Neural cell (in vitro differentiated cells): ENCODE data around the gene RPS13. TPM values are rescaled to one million over a fixed set of nuclear protein-coding genes. Genes with fewer than 3 reads are reported as not detected.
"Not testable (repeated sequence)": the region's sequence is repeated elsewhere in the genome, so short reads cannot be mapped to it uniquely, and the experiment has no call there.

Source experiments
- H2AFZ ChIP-seq: fragments of 200-600, 300-800 bp; sonication (generic), shearing (Covaris generic); 2 replicates; pipeline ENCODE4 v1.6.0; 2014; ENCODE audit warnings: low read depth, mild to moderate bottlenecking, antibody characterized with exemption, low read length, moderate library complexity
- H3F3A ChIP-seq: fragments of 200-600 bp; shearing (Covaris generic); 2 replicates; pipeline ENCODE4 v1.6.1; 2016; ENCODE audit warnings: mild to moderate bottlenecking, moderate library complexity, mixed read lengths, antibody characterized with exemption, low read length; ENCODE audit not compliant: insufficient read depth, poor library complexity, severe bottlenecking
- H3K27ac ChIP-seq: fragments of 200-600, 300-800 bp; sonication (generic), shearing (Covaris generic); 2 replicates; pipeline ENCODE4 v1.5.1; 2014; ENCODE audit warnings: mild to moderate bottlenecking, low read length, moderate library complexity
- H3K27me3 ChIP-seq: fragments of 300-800, 200-600 bp; sonication (generic), shearing (Covaris generic); 2 replicates; pipeline ENCODE4 v1.6.0; 2014; ENCODE audit warnings: mild to moderate bottlenecking, low read depth, low read length, moderate library complexity; ENCODE audit not compliant: insufficient read depth
- H3K36me3 ChIP-seq: fragments of 300-800, 200-600 bp; sonication (generic), shearing (Covaris generic); 2 replicates; pipeline ENCODE4 v1.5.1; 2014; ENCODE audit warnings: mild to moderate bottlenecking, antibody characterized with exemption, low read length, moderate library complexity; ENCODE audit not compliant: insufficient read depth
- H3K4me2 ChIP-seq: fragments of 300-800, 200-600 bp; sonication (generic), shearing (Covaris generic); 2 replicates; pipeline ENCODE4 v1.6.0; 2014; ENCODE audit warnings: mild to moderate bottlenecking, low read length
- H3K4me3 ChIP-seq: fragments of 300-800, 200-600 bp; sonication (generic), shearing (Covaris generic); 2 replicates; pipeline ENCODE4 v1.5.1; 2014; ENCODE audit warnings: mild to moderate bottlenecking, low read length, moderate library complexity
- H3K79me2 ChIP-seq: fragments of 200-600 bp; shearing (Covaris generic); replicated peaks from 2 replicates; pipeline ENCODE4 v1.6.0; 2014; ENCODE audit warnings: mild to moderate bottlenecking, low read length, moderate library complexity; ENCODE audit not compliant: insufficient read depth
- H3K9ac ChIP-seq: fragments of 300-800, 200-600 bp; sonication (generic), shearing (Covaris generic); 2 replicates; pipeline ENCODE4 v1.6.1; 2016; ENCODE audit warnings: mild to moderate bottlenecking, low read length, mixed read lengths
- H3K9me2 ChIP-seq: fragments of 200-600 bp; shearing (Covaris generic); 2 replicates; pipeline ENCODE4 v1.6.1; 2016; ENCODE audit warnings: mild to moderate bottlenecking, low read length, mixed read lengths; ENCODE audit not compliant: insufficient read depth
- H3K9me3 ChIP-seq: fragments of 200-600, 300-800 bp; sonication (generic), shearing (Covaris generic); 2 replicates; pipeline ENCODE4 v1.6.1; 2016; ENCODE audit warnings: mild to moderate bottlenecking, mixed run types, low read length, moderate library complexity, mixed read lengths
- H4K20me1 ChIP-seq: fragments of 200-600 bp; shearing (Covaris generic); 2 replicates; pipeline ENCODE4 v1.6.1; 2016; ENCODE audit warnings: mild to moderate bottlenecking, mixed run types; ENCODE audit not compliant: insufficient read depth
- EP300 ChIP-seq: fragments of 450-650 bp; conservative IDR thresholded peaks from 2 replicates; pipeline ENCODE4 v1.6.1; 2014; ENCODE audit warnings: antibody characterized with exemption, mild to moderate bottlenecking, moderate library complexity; ENCODE audit not compliant: poor library complexity, severe bottlenecking
- EZH2 ChIP-seq: fragments of 200-600, 300-800 bp; shearing (Covaris generic), sonication (generic); IDR thresholded peaks from 2 replicates; pipeline ENCODE4 v1.6.1; 2014; ENCODE audit warnings: antibody characterized with exemption, low read length, borderline replicate concordance, mild to moderate bottlenecking; ENCODE audit not compliant: insufficient read depth, poor library complexity, severe bottlenecking
- MXI1 ChIP-seq: fragments of 450-650 bp; conservative IDR thresholded peaks from 2 replicates; pipeline ENCODE4 v1.6.1; 2014; ENCODE audit warnings: antibody characterized with exemption, mild to moderate bottlenecking; ENCODE audit not compliant: poor library complexity, severe bottlenecking
- POLR2AphosphoS5 ChIP-seq: IDR thresholded peaks from 2 replicates; pipeline ENCODE4 v1.6.1; 2012
- RAD21 ChIP-seq: fragments of 450-650 bp; conservative IDR thresholded peaks from 2 replicates; pipeline ENCODE4 v1.6.1; 2014; ENCODE audit warnings: antibody characterized with exemption, mild to moderate bottlenecking, moderate library complexity
- SMC3 ChIP-seq: fragments of 450-650 bp; conservative IDR thresholded peaks from 2 replicates; pipeline ENCODE4 v1.6.1; 2014; ENCODE audit warnings: antibody characterized with exemption, mild to moderate bottlenecking, moderate library complexity; ENCODE audit not compliant: poor library complexity
- TAF1 ChIP-seq: IDR thresholded peaks from 2 replicates; pipeline ENCODE4 v1.6.1; 2012; ENCODE audit warnings: low read depth
- polyA plus RNA-seq: library from polyadenylated mRNA; depleted of rRNA; stranded (reverse); fragments of >200 nt; gene quantifications from 2 replicates; pipeline ENCODE4 v1.2.3, GENCODE V29; 2014
- TF ChIP-seq, protein P1 (sequence below): fragments of 450-650 bp; IDR thresholded peaks from 2 replicates; pipeline ENCODE4 v1.5.1; 2014; ENCODE audit warnings: antibody characterized with exemption, mild to moderate bottlenecking, moderate library complexity; ENCODE audit not compliant: poor library complexity, severe bottlenecking
- TF ChIP-seq, protein P2 (sequence below): IDR thresholded peaks from 2 replicates; pipeline ENCODE4 v1.6.1; 2012; ENCODE audit warnings: borderline replicate concordance

Gene RPS13
- polyA plus RNA-seq, 1 donor from 2014 or later: 1,561 TPM

DNA sequence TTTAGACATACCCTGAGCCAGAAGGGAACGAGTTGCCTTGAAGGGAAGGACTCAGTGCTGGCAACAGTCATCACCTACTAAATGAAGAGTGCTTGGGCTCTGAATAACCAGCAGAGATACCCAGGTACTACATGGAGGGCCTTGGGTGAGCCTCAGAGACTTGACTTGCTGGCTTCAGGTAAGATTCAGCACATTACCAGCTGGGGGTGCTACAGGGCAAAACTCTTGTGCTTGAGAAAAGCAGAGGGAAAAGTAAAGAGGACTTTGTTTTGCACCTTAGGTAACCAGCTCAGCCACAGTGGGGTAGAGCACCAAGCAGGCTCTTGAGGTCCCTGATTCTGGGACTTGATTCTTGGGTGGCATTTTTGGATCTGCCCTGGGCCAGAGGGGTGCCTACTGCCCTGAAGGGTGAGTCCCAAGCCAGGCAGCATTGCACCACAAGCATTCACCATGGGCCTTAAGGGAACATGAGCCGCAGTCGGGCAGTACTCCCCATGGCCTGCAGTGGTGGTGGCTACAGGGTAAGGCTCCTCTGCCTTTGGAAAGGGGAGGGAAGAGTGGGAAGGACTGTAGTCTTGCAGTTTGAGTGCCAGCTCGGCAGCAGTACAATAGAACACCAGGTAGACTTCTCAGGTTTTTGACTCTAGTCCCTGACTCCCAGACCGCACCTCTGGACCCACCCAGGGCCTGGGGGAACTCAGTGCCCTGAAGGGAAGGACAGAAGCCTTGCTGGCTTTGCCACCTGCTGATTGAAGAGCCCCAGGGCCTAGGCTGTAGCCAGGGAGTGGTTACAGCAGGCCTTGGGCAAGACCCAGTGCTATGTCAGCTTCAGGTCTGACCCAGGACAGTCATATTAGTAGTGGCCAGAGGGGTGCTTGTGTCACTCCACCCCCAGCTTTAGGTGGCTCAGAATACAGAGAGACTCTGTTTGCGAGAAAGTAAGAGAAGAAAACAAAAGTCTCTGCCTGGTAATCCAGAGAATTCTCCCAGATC, 40.5 kb downstream of the RPS13 start:
- Histone ChIP-seq H3F3A (no peaks in the 10 kb centered on the region), H2AFZ (no peak overlapping the region), H3K36me3 (no peaks in the 10 kb centered on the region), H3K4me3 (no peak overlapping the region), H3K4me2 (no peak overlapping the region), H3K79me2 (no peaks in the 10 kb centered on the region), H3K9ac (no peak overlapping the region), H3K27me3 (no peaks in the 10 kb centered on the region), H3K9me2 (no peaks in the 10 kb centered on the region), H4K20me1 (no peaks in the 10 kb centered on the region), H3K9me3 (no peaks in the 10 kb centered on the region), H3K27ac (no peak overlapping the region)
- no peak for TF ChIP-seq EZH2
- no peak for TF ChIP-seq POLR2AphosphoS5
- no peak for TF ChIP-seq SMC3
- TF ChIP-seq, protein P1, sequence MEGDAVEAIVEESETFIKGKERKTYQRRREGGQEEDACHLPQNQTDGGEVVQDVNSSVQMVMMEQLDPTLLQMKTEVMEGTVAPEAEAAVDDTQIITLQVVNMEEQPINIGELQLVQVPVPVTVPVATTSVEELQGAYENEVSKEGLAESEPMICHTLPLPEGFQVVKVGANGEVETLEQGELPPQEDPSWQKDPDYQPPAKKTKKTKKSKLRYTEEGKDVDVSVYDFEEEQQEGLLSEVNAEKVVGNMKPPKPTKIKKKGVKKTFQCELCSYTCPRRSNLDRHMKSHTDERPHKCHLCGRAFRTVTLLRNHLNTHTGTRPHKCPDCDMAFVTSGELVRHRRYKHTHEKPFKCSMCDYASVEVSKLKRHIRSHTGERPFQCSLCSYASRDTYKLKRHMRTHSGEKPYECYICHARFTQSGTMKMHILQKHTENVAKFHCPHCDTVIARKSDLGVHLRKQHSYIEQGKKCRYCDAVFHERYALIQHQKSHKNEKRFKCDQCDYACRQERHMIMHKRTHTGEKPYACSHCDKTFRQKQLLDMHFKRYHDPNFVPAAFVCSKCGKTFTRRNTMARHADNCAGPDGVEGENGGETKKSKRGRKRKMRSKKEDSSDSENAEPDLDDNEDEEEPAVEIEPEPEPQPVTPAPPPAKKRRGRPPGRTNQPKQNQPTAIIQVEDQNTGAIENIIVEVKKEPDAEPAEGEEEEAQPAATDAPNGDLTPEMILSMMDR: no peak
- TF ChIP-seq EP300: no peak
- TF ChIP-seq TAF1: no peak
- TF ChIP-seq MXI1: no peak
- TF ChIP-seq RAD21: no peak
- TF ChIP-seq, protein P2, sequence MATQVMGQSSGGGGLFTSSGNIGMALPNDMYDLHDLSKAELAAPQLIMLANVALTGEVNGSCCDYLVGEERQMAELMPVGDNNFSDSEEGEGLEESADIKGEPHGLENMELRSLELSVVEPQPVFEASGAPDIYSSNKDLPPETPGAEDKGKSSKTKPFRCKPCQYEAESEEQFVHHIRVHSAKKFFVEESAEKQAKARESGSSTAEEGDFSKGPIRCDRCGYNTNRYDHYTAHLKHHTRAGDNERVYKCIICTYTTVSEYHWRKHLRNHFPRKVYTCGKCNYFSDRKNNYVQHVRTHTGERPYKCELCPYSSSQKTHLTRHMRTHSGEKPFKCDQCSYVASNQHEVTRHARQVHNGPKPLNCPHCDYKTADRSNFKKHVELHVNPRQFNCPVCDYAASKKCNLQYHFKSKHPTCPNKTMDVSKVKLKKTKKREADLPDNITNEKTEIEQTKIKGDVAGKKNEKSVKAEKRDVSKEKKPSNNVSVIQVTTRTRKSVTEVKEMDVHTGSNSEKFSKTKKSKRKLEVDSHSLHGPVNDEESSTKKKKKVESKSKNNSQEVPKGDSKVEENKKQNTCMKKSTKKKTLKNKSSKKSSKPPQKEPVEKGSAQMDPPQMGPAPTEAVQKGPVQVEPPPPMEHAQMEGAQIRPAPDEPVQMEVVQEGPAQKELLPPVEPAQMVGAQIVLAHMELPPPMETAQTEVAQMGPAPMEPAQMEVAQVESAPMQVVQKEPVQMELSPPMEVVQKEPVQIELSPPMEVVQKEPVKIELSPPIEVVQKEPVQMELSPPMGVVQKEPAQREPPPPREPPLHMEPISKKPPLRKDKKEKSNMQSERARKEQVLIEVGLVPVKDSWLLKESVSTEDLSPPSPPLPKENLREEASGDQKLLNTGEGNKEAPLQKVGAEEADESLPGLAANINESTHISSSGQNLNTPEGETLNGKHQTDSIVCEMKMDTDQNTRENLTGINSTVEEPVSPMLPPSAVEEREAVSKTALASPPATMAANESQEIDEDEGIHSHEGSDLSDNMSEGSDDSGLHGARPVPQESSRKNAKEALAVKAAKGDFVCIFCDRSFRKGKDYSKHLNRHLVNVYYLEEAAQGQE: no peak

DNA sequence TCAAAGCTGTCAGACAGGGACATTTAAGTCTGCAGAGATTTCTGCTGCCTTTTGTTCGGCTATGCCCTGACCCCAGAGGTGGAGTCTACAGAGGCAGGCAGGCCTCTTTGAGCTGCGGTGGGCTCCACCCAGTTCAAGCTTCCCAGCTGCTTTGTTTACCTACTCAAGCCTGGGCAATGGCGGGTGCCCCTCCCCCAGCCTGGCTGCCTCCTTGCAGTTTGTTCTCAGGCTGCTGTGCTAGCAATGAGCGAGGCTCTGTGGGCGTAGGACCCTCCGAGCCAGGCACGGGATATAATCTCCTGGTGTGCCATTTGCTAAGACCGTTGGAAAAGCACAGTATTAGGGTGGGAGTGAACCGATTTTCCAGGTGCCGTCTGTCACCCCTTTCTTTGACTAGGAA, 43.4 kb downstream of the RPS13 start:
- H3K4me3 ChIP-seq, H3K9ac ChIP-seq, H3K9me3 ChIP-seq, H3K9me2 ChIP-seq, H3K79me2 ChIP-seq, H3K36me3 ChIP-seq, H2AFZ ChIP-seq, H3K4me2 ChIP-seq, H3K27ac ChIP-seq, H3K27me3 ChIP-seq, H3F3A ChIP-seq, H4K20me1 ChIP-seq: not testable (repeated sequence)
